Activated CD8-positive, alpha-beta T cell treated with anti-CD3 and anti-CD28 coated beads, Interleukin-2, amount 10 ng/mL, durations not matched to agents 7 days and 5 days (primary cell): ENCODE results near the gene TBPL1. TPM values are rescaled to one million over a fixed set of nuclear protein-coding genes. Genes with fewer than 3 reads are reported as not detected.

Experiments
- ATAC-seq: fragments of 150-1000 bp; cut with Tn5 transposase; one replicate; pipeline ENCODE4 v1.10.0; 2021; ENCODE audit warnings: moderate library complexity
- CTCF ChIA-PET: fragments of 350-600 bp; sonication (Branson Sonifier 250); formaldehyde crosslinking; loops from one replicate; lab custom pipeline; 2021; ENCODE audit warnings: antibody characterized with exemption; lab: Charles Lee
- POLR2A ChIA-PET: fragments of 350-600 bp; sonication (Branson Sonifier 250); formaldehyde crosslinking; loops from one replicate; lab custom pipeline; 2021; ENCODE audit warnings: antibody characterized with exemption; lab: Charles Lee
- DNase-seq: peaks from one replicate; pipeline ENCODE4 v3.0.0-alpha.2; 2020
- H3K27ac Mint-ChIP-seq: one replicate; pipeline ENCODE4 v1.8.0; 2021; ENCODE audit warnings: mild to moderate bottlenecking, mixed read lengths
- H3K27me3 Mint-ChIP-seq: one replicate; pipeline ENCODE4 v1.8.0; 2021; ENCODE audit warnings: low read depth, mixed read lengths
- H3K36me3 Mint-ChIP-seq: one replicate; pipeline ENCODE4 v1.8.0; 2021; ENCODE audit warnings: low read depth, mixed read lengths
- H3K4me1 Mint-ChIP-seq: one replicate; pipeline ENCODE4 v1.8.0; 2021; ENCODE audit warnings: low read depth, mixed read lengths
- H3K4me3 Mint-ChIP-seq: one replicate; pipeline ENCODE4 v1.8.0; 2021; ENCODE audit warnings: mild to moderate bottlenecking, mixed read lengths
- H3K9me3 Mint-ChIP-seq: one replicate; pipeline ENCODE4 v1.8.0; 2022; ENCODE audit warnings: mixed read lengths; ENCODE audit not compliant: insufficient read depth
- total RNA-seq, 2 experiments: library from RNA; stranded (reverse); gene quantifications; one replicate each; pipeline ENCODE4 v1.2.3, GENCODE V29; 2021

The TBPL1 gene
- total RNA-seq, 2 experiments from 2014 or later, result 29.1 to 35.2 TPM

GRCh38 chr6:134031696-134032255 is 78.8 kb downstream of the TBPL1 start:
- Mint-ChIP-seq H3K27me3 (peaks cover 10% of the 10 kb centered on the region), H3K4me1 (peaks cover 25% of the 10 kb centered on the region), H3K4me3 (no peak overlapping the region), H3K27ac (no peak overlapping the region), H3K9me3 (no peaks in the 10 kb centered on the region), H3K36me3 (no peaks in the 10 kb centered on the region)
- ChIA-PET CTCF (interaction anchor here (0.6 to 1.3 kb wide), 2 partner anchors 59 to 108 kb away, joined by 3 read pairs; no protein-coding TSS in a partner anchor), POLR2A (interaction anchor here (0.6 kb wide), 1 partner anchor 51 kb away, joined by 3 read pairs; no protein-coding TSS in a partner anchor)
- DNase-seq, result no peak
- no peak for ATAC-seq

DNA sequence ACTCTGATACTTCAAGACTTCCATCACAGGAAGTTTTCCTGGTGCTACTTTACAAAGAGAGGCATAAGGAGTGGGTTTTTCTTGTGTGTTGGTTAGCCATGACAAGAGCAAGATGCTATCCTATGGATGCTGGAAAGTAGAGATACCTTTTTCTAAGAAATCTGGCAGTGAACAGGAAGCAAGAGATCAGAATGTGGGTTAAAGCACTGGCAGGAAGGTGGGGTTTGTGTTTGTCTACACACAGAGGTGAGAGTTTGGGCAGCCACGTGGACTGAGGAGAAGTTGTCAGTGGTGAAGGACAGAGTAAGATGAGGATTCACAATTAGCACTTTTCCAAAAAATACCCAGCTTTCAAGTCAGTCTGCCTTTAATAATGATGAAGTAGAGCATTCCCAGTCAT is 81.5 kb downstream of the TBPL1 start:
- Mint-ChIP-seq H3K4me1 (peaks cover 30% of the 10 kb centered on the region), H3K27ac (no peak overlapping the region), H3K36me3 (no peaks in the 10 kb centered on the region), H3K4me3 (no peak overlapping the region), H3K27me3 (peaks cover 10% of the 10 kb centered on the region), H3K9me3 (no peaks in the 10 kb centered on the region)
- ATAC-seq (peak; percentile 61), DNase-seq (peak; percentile 57)
- ChIA-PET CTCF (interaction anchor here (1.3 to 1.9 kb wide), 2 partner anchors 29 to 111 kb away, joined by 3 to 5 read pairs; no protein-coding TSS in a partner anchor), POLR2A (no interaction called here)

DNA sequence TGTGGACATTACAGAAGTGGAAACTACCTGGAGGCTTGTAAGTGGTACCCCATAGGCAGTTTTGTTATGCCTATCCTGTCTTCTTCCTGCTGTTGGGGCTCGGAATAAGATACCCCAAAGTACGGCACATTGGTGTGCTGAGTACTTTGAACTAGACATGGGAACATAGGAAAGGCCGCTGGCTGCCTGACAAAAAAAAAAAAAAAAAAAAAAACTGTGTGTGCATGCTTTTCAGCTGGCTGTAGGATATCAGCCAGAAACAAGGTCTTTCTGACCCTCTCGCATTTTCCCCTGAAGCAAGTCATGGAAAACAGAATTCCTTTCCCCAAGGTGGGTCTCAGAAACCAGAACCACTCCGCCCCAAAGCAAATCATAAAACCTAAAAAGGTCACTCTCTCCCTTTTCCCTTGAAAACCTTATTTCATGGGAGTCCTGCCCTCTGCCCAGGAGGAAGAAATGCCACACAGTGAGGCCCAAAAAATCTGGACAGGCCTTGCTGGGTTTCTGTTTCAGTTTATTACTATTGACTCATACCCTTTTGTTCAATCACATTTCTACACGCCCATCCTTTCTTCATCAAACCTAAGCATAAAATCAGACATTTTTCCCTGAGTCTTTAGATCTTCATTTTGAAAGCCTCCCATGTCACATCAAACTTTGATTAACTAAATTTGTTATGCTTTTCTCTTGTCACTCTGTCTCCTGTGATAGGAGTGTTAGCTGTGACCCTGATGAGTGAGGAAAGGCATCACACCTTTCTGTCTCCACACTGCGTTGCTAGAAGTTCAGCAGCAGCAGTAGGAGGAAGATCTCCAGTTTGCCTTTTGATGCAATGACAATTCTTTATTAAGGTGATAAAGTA is 82.2 kb downstream of the TBPL1 start:
- Mint-ChIP-seq H3K4me3 (no peak overlapping the region), H3K27me3 (peaks cover 10% of the 10 kb centered on the region), H3K9me3 (no peaks in the 10 kb centered on the region), H3K27ac (peak overlapping the region; percentile 35), H3K4me1 (peaks cover 30% of the 10 kb centered on the region), H3K36me3 (no peaks in the 10 kb centered on the region)
- POLR2A ChIA-PET, result no interaction called here
- DNase-seq (no peak), ATAC-seq (no peak)
- CTCF ChIA-PET, result interaction anchor here (1.2 to 1.9 kb wide), 2 partner anchors 28 to 29 kb away, joined by 4 to 5 read pairs; no protein-coding TSS in a partner anchor

GRCh38 chr6:134035823-134036296 is 82.8 kb downstream of the TBPL1 start:
- Mint-ChIP-seq H3K27ac (no peak overlapping the region), H3K36me3 (no peaks in the 10 kb centered on the region), H3K4me1 (peaks cover 30% of the 10 kb centered on the region), H3K4me3 (no peak overlapping the region), H3K9me3 (no peaks in the 10 kb centered on the region), H3K27me3 (peaks cover 8% of the 10 kb centered on the region)
- no peak for ATAC-seq
- no peak for DNase-seq
- POLR2A ChIA-PET, result no interaction called here
- CTCF ChIA-PET, result interaction anchor here (1.2 kb wide), 1 partner anchor 28 kb away, joined by 4 read pairs; no protein-coding TSS in a partner anchor

GRCh38 chr6:134039116-134039515 is 86.1 kb downstream of the TBPL1 start:
- H3K4me3 Mint-ChIP-seq, result no peak overlapping the region
- H3K4me1 Mint-ChIP-seq, result peaks cover 28% of the 10 kb centered on the region
- H3K27ac Mint-ChIP-seq, result no peak overlapping the region
- no peaks in the 10 kb centered on the region for H3K9me3 Mint-ChIP-seq
- H3K27me3 Mint-ChIP-seq, result peaks cover 6% of the 10 kb centered on the region
- no peak for ATAC-seq
- H3K36me3 Mint-ChIP-seq, result peaks cover 4% of the 10 kb centered on the region
- CTCF ChIA-PET, result no interaction called here
- POLR2A ChIA-PET, result no interaction called here
- DNase-seq, result no peak

Other genes starting within 250 kb of the TBPL1 start
- not detected for gene TCF21, start 64.1 kb upstream of the TBPL1 start, total RNA-seq
- under 1 TPM; 0.08 TPM for gene SLC2A12, start 99.4 kb downstream of the TBPL1 start, total RNA-seq